Activated T-helper 17 cell treated with anti-CD3 and anti-CD28 coated beads, Interleukin-2, amount 50 U/mL, for 72 hours (primary cell): ENCODE results near the gene RAB10. TPM values are rescaled to one million over a fixed set of nuclear protein-coding genes. Genes with fewer than 3 reads are reported as not detected.
"Not testable (repeated sequence)": the region's sequence is repeated elsewhere in the genome, so short reads cannot be mapped to it uniquely, and the experiment has no call there.

Experiments
- ATAC-seq: fragments of 150-1000 bp; cut with Tn5 transposase; replicated peaks from 2 replicates; pipeline ENCODE4 v1.10.0; 2021; ENCODE audit warnings: mild to moderate bottlenecking, moderate library complexity
- H3K27ac Mint-ChIP-seq: one replicate; pipeline ENCODE4 v1.8.0; 2022; ENCODE audit warnings: mixed read lengths
- H3K27me3 Mint-ChIP-seq: one replicate; pipeline ENCODE4 v1.8.0; 2022; ENCODE audit warnings: mixed read lengths
- H3K36me3 Mint-ChIP-seq: one replicate; pipeline ENCODE4 v1.8.0; 2022; ENCODE audit warnings: low read depth, mild to moderate bottlenecking, mixed read lengths
- H3K4me1 Mint-ChIP-seq: one replicate; pipeline ENCODE4 v1.8.0; 2022; ENCODE audit warnings: mixed read lengths
- H3K4me3 Mint-ChIP-seq: one replicate; pipeline ENCODE4 v1.8.0; 2022; ENCODE audit warnings: mild to moderate bottlenecking, mixed read lengths
- H3K9me3 Mint-ChIP-seq: one replicate; pipeline ENCODE4 v1.8.0; 2022; ENCODE audit warnings: mixed read lengths
- total RNA-seq, 2 donors: library from RNA; stranded (reverse); gene quantifications; one replicate each; pipeline ENCODE4 v1.2.3, GENCODE V29; 2022

Gene RAB10
- total RNA-seq, 2 donors from 2014 or later, result 68.5 to 107 TPM

GRCh38 chr2:26080925-26081324 lies 47.0 kb downstream of the RAB10 start:
- peaks cover 35% of the 10 kb centered on the region for H3K36me3 Mint-ChIP-seq
- not testable (repeated sequence) for H3K9me3 Mint-ChIP-seq, H3K4me3 Mint-ChIP-seq, ATAC-seq, H3K27me3 Mint-ChIP-seq, H3K27ac Mint-ChIP-seq
- H3K4me1 Mint-ChIP-seq, result peaks cover 11% of the 10 kb centered on the region

GRCh38 chr2:26081556-26081955 lies 47.7 kb downstream of the RAB10 start:
- Mint-ChIP-seq H3K36me3 (peaks cover 41% of the 10 kb centered on the region), H3K27ac (no peak overlapping the region), H3K4me3 (no peak overlapping the region), H3K27me3 (no peaks in the 10 kb centered on the region), H3K4me1 (peaks cover 16% of the 10 kb centered on the region), H3K9me3 (peaks cover 4% of the 10 kb centered on the region)
- no peak for ATAC-seq

- ATAC-seq, result peak; percentile 96
Observed at GRCh38 chr2:26086155-26086637, 52.3 kb downstream of the RAB10 start.

GRCh38 chr2:26086779-26087178 lies 52.9 kb downstream of the RAB10 start:
- Mint-ChIP-seq H3K27ac (peak overlapping the region; percentile 25), H3K4me3 (peak overlapping the region; percentile 23), H3K36me3 (peaks cover 18% of the 10 kb centered on the region), H3K4me1 (peaks cover 27% of the 10 kb centered on the region), H3K27me3 (no peaks in the 10 kb centered on the region), H3K9me3 (no peaks in the 10 kb centered on the region)
- no peak for ATAC-seq

More at GRCh38 chr2:26086155-26086637, 52.3 kb downstream of the RAB10 start:
- Mint-ChIP-seq H3K27me3 (no peaks in the 10 kb centered on the region), H3K9me3 (peaks cover under 1% of the 10 kb centered on the region), H3K4me1 (peaks cover 22% of the 10 kb centered on the region), H3K36me3 (peaks cover 21% of the 10 kb centered on the region), H3K27ac (peak overlapping the region; percentile 25), H3K4me3 (peak overlapping the region; percentile 23)

GRCh38 chr2:26088038-26088643 lies 54.3 kb downstream of the RAB10 start:
- Mint-ChIP-seq H3K4me1 (peaks cover 31% of the 10 kb centered on the region), H3K36me3 (peaks cover 25% of the 10 kb centered on the region), H3K9me3 (no peaks in the 10 kb centered on the region), H3K27me3 (no peaks in the 10 kb centered on the region), H3K4me3 (no peak overlapping the region), H3K27ac (no peak overlapping the region)
- ATAC-seq, result peak; percentile 42

- Mint-ChIP-seq H3K36me3 (peaks cover 33% of the 10 kb centered on the region), H3K4me1 (peaks cover 31% of the 10 kb centered on the region)
- not testable (repeated sequence) for H3K27ac Mint-ChIP-seq, H3K27me3 Mint-ChIP-seq, H3K4me3 Mint-ChIP-seq, ATAC-seq, H3K9me3 Mint-ChIP-seq
Observed at GRCh38 chr2:26088931-26089330, 55.0 kb downstream of the RAB10 start.

- H3K9me3 Mint-ChIP-seq, result no peaks in the 10 kb centered on the region
- no peak overlapping the region for H3K4me3 Mint-ChIP-seq
- peaks cover 37% of the 10 kb centered on the region for H3K36me3 Mint-ChIP-seq
- ATAC-seq, result no peak
- no peaks in the 10 kb centered on the region for H3K27me3 Mint-ChIP-seq
- H3K27ac Mint-ChIP-seq, result no peak overlapping the region
- peaks cover 27% of the 10 kb centered on the region for H3K4me1 Mint-ChIP-seq
Observed at GRCh38 chr2:26089337-26089736, 55.5 kb downstream of the RAB10 start.

- Mint-ChIP-seq H3K4me1 (peaks cover 18% of the 10 kb centered on the region), H3K9me3 (no peaks in the 10 kb centered on the region), H3K27ac (no peak overlapping the region), H3K36me3 (peaks cover 60% of the 10 kb centered on the region), H3K4me3 (no peak overlapping the region), H3K27me3 (no peaks in the 10 kb centered on the region)
- ATAC-seq, result no peak
Observed at GRCh38 chr2:26095758-26096157, 61.9 kb downstream of the RAB10 start.

- no peaks in the 10 kb centered on the region for H3K27me3 Mint-ChIP-seq
- no peak overlapping the region for H3K27ac Mint-ChIP-seq
- peaks cover 6% of the 10 kb centered on the region for H3K4me1 Mint-ChIP-seq
- H3K9me3 Mint-ChIP-seq, result no peaks in the 10 kb centered on the region
- no peak for ATAC-seq
- peaks cover 81% of the 10 kb centered on the region for H3K36me3 Mint-ChIP-seq
- H3K4me3 Mint-ChIP-seq, result no peak overlapping the region
Observed at GRCh38 chr2:26099933-26100332, 66.0 kb downstream of the RAB10 start.

GRCh38 chr2:26100384-26100783 lies 66.5 kb downstream of the RAB10 start:
- H3K36me3 Mint-ChIP-seq, result peaks cover 86% of the 10 kb centered on the region
- H3K4me3 Mint-ChIP-seq, result no peak overlapping the region
- no peak for ATAC-seq
- H3K27ac Mint-ChIP-seq, result no peak overlapping the region
- H3K4me1 Mint-ChIP-seq, result peaks cover 6% of the 10 kb centered on the region
- no peaks in the 10 kb centered on the region for H3K9me3 Mint-ChIP-seq
- no peaks in the 10 kb centered on the region for H3K27me3 Mint-ChIP-seq

- H3K27ac Mint-ChIP-seq, result no peak overlapping the region
- ATAC-seq, result no peak
- no peaks in the 10 kb centered on the region for H3K4me1 Mint-ChIP-seq
- no peaks in the 10 kb centered on the region for H3K9me3 Mint-ChIP-seq
- H3K27me3 Mint-ChIP-seq, result no peaks in the 10 kb centered on the region
- H3K4me3 Mint-ChIP-seq, result no peak overlapping the region
- peaks cover 86% of the 10 kb centered on the region for H3K36me3 Mint-ChIP-seq
Observed at GRCh38 chr2:26103752-26104151, 69.9 kb downstream of the RAB10 start.

GRCh38 chr2:26108701-26109100 lies 74.8 kb downstream of the RAB10 start:
- H3K4me3 Mint-ChIP-seq, H3K4me1 Mint-ChIP-seq, ATAC-seq, H3K27ac Mint-ChIP-seq, H3K27me3 Mint-ChIP-seq, H3K9me3 Mint-ChIP-seq: not testable (repeated sequence)
- peaks cover 73% of the 10 kb centered on the region for H3K36me3 Mint-ChIP-seq

- Mint-ChIP-seq H3K36me3 (peaks cover 56% of the 10 kb centered on the region), H3K27me3 (no peaks in the 10 kb centered on the region), H3K4me3 (no peak overlapping the region), H3K27ac (peak overlapping the region; percentile 19), H3K9me3 (no peaks in the 10 kb centered on the region), H3K4me1 (no peaks in the 10 kb centered on the region)
- no peak for ATAC-seq
Observed at GRCh38 chr2:26112201-26112600, 78.3 kb downstream of the RAB10 start.

- Mint-ChIP-seq H3K27me3 (no peaks in the 10 kb centered on the region), H3K9me3 (no peaks in the 10 kb centered on the region), H3K36me3 (peaks cover 45% of the 10 kb centered on the region), H3K27ac (no peak overlapping the region), H3K4me3 (no peak overlapping the region), H3K4me1 (peaks cover 4% of the 10 kb centered on the region)
- no peak for ATAC-seq
Observed at GRCh38 chr2:26114151-26114550, 80.3 kb downstream of the RAB10 start.

GRCh38 chr2:26118682-26119081 lies 84.8 kb downstream of the RAB10 start:
- ATAC-seq, result no peak
- H3K27ac Mint-ChIP-seq, result no peak overlapping the region
- H3K4me1 Mint-ChIP-seq, result peaks cover 14% of the 10 kb centered on the region
- no peaks in the 10 kb centered on the region for H3K27me3 Mint-ChIP-seq
- no peaks in the 10 kb centered on the region for H3K9me3 Mint-ChIP-seq
- H3K36me3 Mint-ChIP-seq, result peaks cover 27% of the 10 kb centered on the region
- H3K4me3 Mint-ChIP-seq, result no peak overlapping the region
